Measurements from ENCODE around the gene HSPB8. TPM values are rescaled to one million over a fixed set of nuclear protein-coding genes. Genes with fewer than 3 reads are reported as not detected.
"Not testable (repeated sequence)": the region's sequence is repeated elsewhere in the genome, so short reads cannot be mapped to it uniquely, and the experiment has no call there.

The HSPB8 gene
- total RNA-seq, 1 donor from 2014 or later: 529 TPM

- no peak for DNase-seq (ENCODE audit: low spot score)
- intact Hi-C loops (cut with DNase I): loop anchor here (10.0 kb wide), 1 partner anchor 214 kb away; no protein-coding TSS in a partner anchor
Observed at GRCh38 chr12:119200601-119201000, 21.9 kb downstream of the HSPB8 start.

GRCh38 chr12:119201789-119202543 lies 23.2 kb downstream of the HSPB8 start:
- peak; percentile 63 for DNase-seq (ENCODE audit: low spot score)
- intact Hi-C loops (cut with DNase I): loop anchor here (10.0 kb wide), 1 partner anchor 213 kb away; no protein-coding TSS in a partner anchor

DNA sequence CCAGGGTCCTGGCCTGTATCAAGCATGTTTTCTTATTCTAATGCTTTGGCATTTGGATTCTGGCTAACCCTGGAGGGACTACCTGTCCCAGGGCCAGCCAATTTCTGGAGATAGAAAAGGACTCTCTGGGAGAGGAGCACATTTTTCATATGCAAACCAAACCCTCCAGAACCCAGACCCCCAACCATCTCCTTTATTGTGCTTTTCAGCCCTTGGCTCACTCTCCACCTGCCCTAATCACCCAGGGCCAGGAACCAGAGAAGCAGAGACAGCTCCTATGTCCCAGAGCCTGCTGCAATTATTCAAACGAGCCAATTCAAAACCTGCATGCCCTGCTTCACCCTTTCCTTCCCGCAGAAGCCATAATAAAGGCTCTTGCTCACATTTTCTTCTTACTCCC lies 23.8 kb downstream of the HSPB8 start:
- peak; percentile 14 for DNase-seq (ENCODE audit: low spot score)
- intact Hi-C loops (cut with DNase I): loop anchor here (10.0 kb wide), 1 partner anchor 212 kb away; no protein-coding TSS in a partner anchor

DNA sequence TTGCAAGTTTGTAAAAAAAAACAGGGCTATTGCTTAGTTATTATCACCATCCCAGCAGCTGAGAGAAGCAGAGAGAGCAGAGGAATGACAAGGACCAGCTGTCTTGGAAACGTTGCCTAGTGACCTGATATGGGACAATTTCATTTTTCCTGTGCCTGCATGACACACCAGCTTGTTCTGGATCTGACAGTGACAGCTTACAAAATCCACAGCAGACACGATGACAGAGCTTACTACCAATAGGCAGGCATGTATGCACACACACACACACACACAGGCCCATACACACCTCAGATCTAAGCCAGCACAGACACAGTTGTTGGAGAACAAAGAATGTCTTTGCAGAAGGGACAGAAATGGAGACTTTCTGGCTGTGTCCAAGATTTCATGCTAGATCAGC lies 25.4 kb downstream of the HSPB8 start:
- intact Hi-C loops (cut with DNase I): loop anchor here (10.0 kb wide), 1 partner anchor 211 kb away; no protein-coding TSS in a partner anchor
- DNase-seq (ENCODE audit: low spot score): peak; percentile 56

- DNase-seq (ENCODE audit: low spot score): peak; percentile 36
- intact Hi-C loops (cut with DNase I): loop anchor here (5.0 to 10.0 kb wide), 2 partner anchors 43 to 210 kb away; no protein-coding TSS in a partner anchor
Observed at GRCh38 chr12:119204671-119205285, 26.0 kb downstream of the HSPB8 start.

DNA sequence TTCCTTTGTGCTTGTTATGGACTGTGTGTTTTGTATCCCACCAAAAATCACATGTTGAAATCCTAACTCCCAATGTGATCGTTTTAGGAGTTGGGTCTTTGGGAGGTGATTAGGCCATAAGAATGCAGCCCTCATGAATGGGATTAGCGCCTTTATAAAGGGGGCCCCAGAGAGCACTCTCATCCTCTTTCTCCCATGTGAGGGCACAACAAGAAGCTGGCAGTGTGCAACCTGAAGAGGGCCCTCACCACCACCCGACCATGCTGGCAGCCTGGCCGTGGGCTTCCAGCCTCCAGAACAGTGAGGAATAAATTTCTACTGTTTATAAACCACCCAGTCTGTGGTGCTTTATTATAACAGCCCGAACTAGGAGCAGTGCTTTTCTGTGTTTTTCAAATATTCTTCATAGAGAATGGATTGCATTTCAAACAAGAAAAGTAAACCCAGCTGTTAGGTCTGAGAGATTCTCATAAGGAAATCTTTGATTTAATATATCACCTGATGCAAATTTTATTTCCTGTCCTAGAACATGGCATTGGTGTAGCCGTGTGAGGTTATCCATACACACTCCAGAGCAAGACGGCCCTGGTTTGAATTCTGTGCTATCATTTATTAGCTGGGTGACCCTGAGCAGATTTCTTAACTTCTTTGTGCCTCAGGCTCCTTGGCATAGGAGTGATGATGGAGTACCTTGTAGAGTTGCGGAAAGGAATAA lies 27.8 kb downstream of the HSPB8 start:
- intact Hi-C loops (cut with DNase I): loop anchor here (5.0 to 10.0 kb wide), 2 partner anchors 41 to 208 kb away; no protein-coding TSS in a partner anchor
- peak; percentile 17 for DNase-seq (ENCODE audit: low spot score)

- peak; percentile 62 for DNase-seq (ENCODE audit: low spot score)
- intact Hi-C loops (cut with DNase I): loop anchor here (5.0 to 10.0 kb wide), 2 partner anchors 40 to 208 kb away; no protein-coding TSS in a partner anchor
Observed at GRCh38 chr12:119207063-119207560, 28.4 kb downstream of the HSPB8 start.

- peak; percentile 83 for DNase-seq (ENCODE audit: low spot score)
- intact Hi-C loops (cut with DNase I): loop anchor here (5.0 to 10.0 kb wide), 2 partner anchors 39 to 206 kb away; no protein-coding TSS in a partner anchor
Observed at GRCh38 chr12:119208626-119209061, 29.9 kb downstream of the HSPB8 start.

- intact Hi-C loops (cut with DNase I): no loop called here
- DNase-seq (ENCODE audit: low spot score): peak; percentile 7
Observed at GRCh38 chr12:119211884-119212283, 33.2 kb downstream of the HSPB8 start.

DNA sequence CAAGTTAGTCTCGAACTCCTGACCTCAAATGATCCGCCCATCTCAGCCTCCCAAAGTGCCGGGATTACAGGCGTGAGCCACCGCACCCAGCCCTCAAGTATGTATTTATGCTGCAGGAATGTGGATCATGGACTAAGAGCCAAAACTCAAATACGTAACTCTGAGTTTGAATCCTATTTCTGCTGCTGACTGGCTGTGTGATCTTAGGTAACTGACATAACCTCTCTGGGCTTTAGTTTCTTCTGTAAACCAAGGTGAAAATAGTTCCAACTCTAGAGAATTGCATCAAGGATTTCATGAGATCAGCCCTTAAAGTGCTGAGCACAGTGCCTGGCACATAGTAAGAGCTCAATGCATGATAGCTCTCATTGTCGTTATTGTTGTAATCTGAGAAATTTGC lies 37.4 kb downstream of the HSPB8 start:
- DNase-seq (ENCODE audit: low spot score): no peak
- intact Hi-C loops (cut with DNase I): no loop called here

DNA sequence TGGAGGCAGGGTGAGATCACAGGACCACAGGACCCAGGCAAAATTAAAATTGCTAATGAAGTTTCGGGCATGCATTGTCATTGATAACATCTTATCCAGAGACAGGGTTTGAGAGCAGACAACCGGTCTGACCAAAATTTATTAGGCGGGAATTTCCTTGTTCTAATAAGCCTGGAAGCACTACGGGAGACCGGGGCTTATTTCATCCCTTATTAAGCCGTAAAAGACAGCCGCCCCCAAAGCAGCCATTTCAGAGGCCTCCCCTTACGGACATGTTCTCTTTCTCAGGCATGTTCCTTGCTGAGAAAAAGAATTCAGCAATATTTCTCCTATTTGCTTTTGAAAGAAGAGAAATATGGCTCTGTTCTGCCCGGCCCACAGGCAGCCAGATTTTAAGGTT lies 40.1 kb downstream of the HSPB8 start:
- DNase-seq (ENCODE audit: low spot score); intact Hi-C loops (cut with DNase I): not testable (repeated sequence)

DNA sequence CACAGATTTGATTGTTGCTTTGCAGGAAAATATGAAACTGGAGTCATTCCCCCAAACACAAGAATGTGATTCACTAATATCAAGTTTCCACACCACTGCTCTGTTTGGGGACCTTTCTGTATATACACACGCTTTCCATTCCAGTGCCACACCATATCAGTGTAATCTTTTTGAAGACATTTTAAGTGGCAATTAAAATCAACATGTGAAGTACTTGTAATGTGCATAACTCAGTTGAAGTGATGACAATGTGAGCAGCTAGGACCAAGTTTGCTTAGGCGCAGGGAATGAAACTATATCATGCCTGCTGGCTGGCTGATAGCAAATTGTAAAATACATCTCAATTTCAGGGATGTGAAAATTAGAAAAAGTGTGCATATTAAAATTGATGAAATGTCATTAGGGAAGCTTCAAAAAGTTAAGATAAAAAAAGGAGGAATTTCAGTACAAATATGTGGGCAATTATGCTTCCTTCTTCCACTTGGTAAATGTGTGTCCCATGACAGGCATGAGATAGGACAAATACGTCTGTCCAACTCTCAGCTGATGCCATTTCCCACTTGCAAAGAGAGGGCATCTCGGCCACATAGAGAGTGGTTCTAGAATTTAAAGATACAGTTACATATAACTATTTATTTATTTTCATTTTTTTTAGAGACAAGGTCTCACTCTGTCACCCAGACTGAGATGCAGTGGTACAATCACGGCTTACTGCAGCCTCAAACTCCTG lies 43.7 kb downstream of the HSPB8 start:
- intact Hi-C loops (cut with DNase I): no loop called here
- DNase-seq (ENCODE audit: low spot score): no peak

DNA sequence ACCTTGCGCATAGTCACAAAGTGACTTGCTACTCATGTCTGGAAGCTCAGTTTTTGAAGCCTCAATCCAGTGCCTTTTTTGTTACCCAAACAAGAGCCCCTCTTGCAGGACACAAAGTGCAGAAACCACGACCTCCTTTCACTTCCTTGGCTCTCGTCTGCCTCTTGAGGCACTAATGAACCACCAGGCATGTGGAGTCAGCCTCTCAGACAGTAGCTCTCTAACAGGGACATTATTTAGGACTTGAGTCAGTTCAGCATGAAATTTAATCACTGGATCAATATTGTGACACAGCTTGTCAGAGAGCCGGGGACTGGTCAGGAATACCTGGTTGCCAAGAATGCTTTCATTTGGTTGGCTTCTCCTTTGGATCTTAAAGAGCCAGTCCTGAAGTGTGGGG lies 46.7 kb downstream of the HSPB8 start:
- intact Hi-C loops (cut with DNase I): no loop called here
- DNase-seq (ENCODE audit: low spot score): no peak

DNA sequence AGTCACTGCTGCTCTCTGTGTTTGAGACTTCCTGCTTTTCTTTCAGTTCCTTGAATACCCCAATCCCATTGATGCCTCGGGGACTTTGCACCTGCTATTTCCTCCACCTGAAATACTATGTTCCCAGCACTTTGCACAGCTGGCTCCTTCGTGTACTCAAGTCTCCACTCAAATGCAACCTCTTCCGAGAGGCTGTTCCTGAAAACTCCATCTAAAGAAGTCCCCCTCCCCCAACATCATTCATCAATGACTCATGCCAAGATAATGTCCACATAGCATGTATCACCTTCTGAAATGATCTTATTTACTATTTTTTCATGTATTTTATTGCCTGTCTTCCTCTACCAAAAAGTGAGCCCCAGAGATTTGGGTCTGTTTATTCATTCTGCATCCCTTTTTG lies 48.6 kb downstream of the HSPB8 start:
- DNase-seq (ENCODE audit: low spot score): no peak
- intact Hi-C loops (cut with DNase I): no loop called here

DNA sequence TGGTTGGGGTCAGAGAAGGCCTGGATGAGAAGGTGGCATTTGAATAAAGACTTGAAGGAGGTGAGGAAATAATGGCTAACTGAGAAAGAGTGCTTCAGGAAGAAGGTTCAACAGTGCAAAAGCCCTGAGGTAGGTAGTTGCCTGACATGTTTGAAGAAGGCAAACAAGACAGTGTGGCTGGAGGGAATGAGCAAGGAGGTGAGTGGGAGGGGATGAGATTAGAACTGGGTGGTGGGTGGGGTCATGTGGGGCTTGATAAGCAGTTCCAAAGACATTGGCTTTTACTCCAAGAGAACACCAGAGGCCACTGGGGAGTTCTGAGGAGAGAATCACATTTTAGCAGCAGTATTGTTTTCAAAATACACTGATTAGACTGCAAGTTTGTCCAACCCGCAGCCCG lies 50.5 kb downstream of the HSPB8 start:
- DNase-seq (ENCODE audit: low spot score): no peak
- intact Hi-C loops (cut with DNase I): no loop called here

- DNase-seq (ENCODE audit: low spot score): no peak
- intact Hi-C loops (cut with DNase I): no loop called here
Observed at GRCh38 chr12:119229837-119230236, 51.1 kb downstream of the HSPB8 start.

DNA sequence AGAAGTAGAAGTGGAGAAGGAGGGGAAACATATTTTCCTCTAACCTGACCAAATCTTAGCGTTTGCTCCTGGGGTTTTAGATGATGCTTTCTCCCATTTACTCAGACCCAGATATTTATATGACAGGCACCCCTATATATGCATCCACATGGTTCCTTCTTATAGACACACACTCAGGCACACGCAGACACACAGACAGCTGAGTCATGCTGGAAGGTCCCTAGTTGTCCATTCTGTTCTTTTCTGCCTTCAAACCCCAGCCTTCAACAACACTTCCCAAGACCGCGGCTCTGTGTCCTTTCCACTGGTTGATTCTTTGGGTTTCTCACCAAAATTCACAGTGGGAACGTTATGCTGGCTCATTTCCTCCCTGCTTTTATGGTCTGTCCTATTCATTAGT lies 52.1 kb downstream of the HSPB8 start:
- no peak for DNase-seq (ENCODE audit: low spot score)
- intact Hi-C loops (cut with DNase I): no loop called here

DNA sequence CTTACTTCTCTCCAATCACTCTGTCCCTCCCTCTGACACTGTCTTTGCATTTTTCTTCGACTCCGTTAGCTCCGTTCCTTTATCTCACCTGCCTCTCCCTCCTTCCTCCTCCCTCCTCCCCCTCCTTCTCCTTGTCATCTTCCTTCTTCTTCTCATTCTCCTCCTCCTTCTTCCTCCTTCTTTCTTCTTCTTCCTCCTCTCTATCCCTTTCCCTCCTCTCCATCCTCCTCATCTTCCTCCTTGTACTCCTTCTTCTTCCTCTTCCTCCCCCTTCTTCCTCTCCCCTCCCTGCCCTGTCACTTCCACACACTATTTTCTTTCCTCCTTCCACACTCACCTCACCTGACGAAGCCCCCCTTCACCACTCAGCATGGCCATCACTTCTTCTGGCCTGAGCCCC lies 53.0 kb downstream of the HSPB8 start:
- intact Hi-C loops (cut with DNase I): no loop called here
- DNase-seq (ENCODE audit: low spot score): no peak

- DNase-seq (ENCODE audit: low spot score): no peak
- intact Hi-C loops (cut with DNase I): no loop called here
Observed at GRCh38 chr12:119235197-119235751, 56.5 kb downstream of the HSPB8 start.
